Fibroblast of pulmonary artery (primary cell): ENCODE measurements around the gene RFPL2.
"Not testable (repeated sequence)": the region's sequence is repeated elsewhere in the genome, so short reads cannot be mapped to it uniquely, and the experiment has no call there.

Experiments
- DNase-seq: peaks from one replicate; pipeline ENCODE4 v3.0.0-alpha.2; 2010; ENCODE audit warnings: low read depth
- H3K4me3 ChIP-seq: replicated peaks from 2 replicates; pipeline ENCODE4 v1.5.1; 2011; ENCODE audit warnings: low read depth, mild to moderate bottlenecking, control low read depth, low read length, moderate library complexity
- CTCF ChIP-seq: IDR thresholded peaks from 2 replicates; pipeline ENCODE4 v1.5.1; 2011; ENCODE audit warnings: mild to moderate bottlenecking, control low read depth, low read length, inconsistent platforms; ENCODE audit errors: missing control alignments

RFPL2 gene

DNA sequence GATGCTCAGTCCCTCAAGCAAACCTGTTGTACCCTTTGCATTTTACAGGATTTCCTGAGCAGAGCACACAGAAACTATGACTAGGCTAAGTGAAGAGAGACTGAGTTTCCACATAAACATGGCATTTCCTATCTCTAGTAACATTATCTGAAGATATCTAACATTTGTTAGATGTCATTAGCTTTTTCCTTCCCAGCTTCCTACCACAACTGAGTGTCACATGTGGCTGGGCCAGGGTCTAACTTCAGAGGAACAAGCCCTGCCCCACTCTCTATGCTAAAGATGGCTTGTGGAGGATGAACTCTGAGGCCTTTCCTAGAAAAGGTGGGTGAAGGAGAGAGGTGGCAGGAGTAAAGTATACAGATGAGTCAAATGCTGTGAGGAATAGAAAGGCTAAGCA lies 62.3 kb downstream of the RFPL2 start:
- H3K4me3 ChIP-seq: no peak overlapping the region
- TF ChIP-seq CTCF: no peak
- DNase-seq: no peak

GRCh38 chr22:32140688-32141087 lies 64.2 kb downstream of the RFPL2 start:
- not testable (repeated sequence) for DNase-seq, H3K4me3 ChIP-seq
